Stimulated activated CD8-positive, alpha-beta memory T cell treated with anti-CD3 and anti-CD28 coated beads, Interleukin-4, amount 100 ng/mL, for 1 hour (primary cell): ENCODE results near the gene HDGF.

Experiments
- DNase-seq, 2 donors: peaks; one replicate each; pipeline ENCODE4 v3.0.0-alpha.2; 2020; ENCODE audit warnings: low read depth in 2 of 2, low spot score in 1 of 2

The HDGF gene

GRCh38 chr1:156703336-156703735 lies 48.1 kb downstream of the HDGF start:
- no peak for DNase-seq

- no peak for DNase-seq
These were observed 50.5 kb downstream of the HDGF start for GRCh38 chr1:156700736-156701531.

- no peak for DNase-seq
These were observed 52.5 kb downstream of the HDGF start for GRCh38 chr1:156698995-156699394.

- DNase-seq = no peak
These were observed 54.0 kb downstream of the HDGF start for GRCh38 chr1:156697481-156697880.

- DNase-seq = no peak
These were observed 54.7 kb downstream of the HDGF start for GRCh38 chr1:156696755-156697154.

GRCh38 chr1:156694690-156694962 lies 56.8 kb downstream of the HDGF start:
- DNase-seq = no peak

- DNase-seq = no peak
These were observed 57.4 kb downstream of the HDGF start for GRCh38 chr1:156693848-156694689.

- DNase-seq = no peak
These were observed 58.3 kb downstream of the HDGF start for GRCh38 chr1:156692925-156693847.

- DNase-seq = no peak
These were observed 59.0 kb downstream of the HDGF start for GRCh38 chr1:156692441-156692924.
